A549 (cell line): ENCODE data around the gene HERPUD2. TPM values are rescaled to one million over a fixed set of nuclear protein-coding genes. Genes with fewer than 3 reads are reported as not detected.

Source experiments
- ATAC-seq, 2 experiments: fragments of 200-7000 bp in 1 of 2; fragments of >200 bp in 1 of 2; cut with Nextera tagmentation in 1 of 2; cut with Tn5 transposase in 1 of 2; 3 replicates each; pipeline versions ENCODE4 v1.8.0 to v1.9.1; 2018 to 2020; ENCODE audit warnings: mild to moderate bottlenecking in 1 of 2, moderate library complexity in 1 of 2
- CTCF ChIA-PET: fragments of 300-600 bp; sonication (Branson Sonifier 250); formaldehyde crosslinking; extraction: SDS; loops from one replicate; lab custom pipeline; 2021; ENCODE audit warnings: antibody characterized with exemption, inconsistent platforms; lab: Yijun Ruan, JAX
- POLR2A ChIA-PET: fragments of 350-600 bp; formaldehyde crosslinking; extraction: SDS; loops from one replicate; lab custom pipeline; 2021; ENCODE audit warnings: antibody characterized with exemption, inconsistent platforms; lab: Yijun Ruan, JAX
- DNase-seq, 2 experiments: peaks; one replicate each; pipeline versions ENCODE4 v3.0.0 to v3.0.0-alpha.2; 2011 to 2016; ENCODE audit warnings: low read depth in 1 of 2, low spot score in 1 of 2
- FAIRE-seq: peaks from 2 replicates; lab custom pipeline; 2011; peaks lifted over from hg19 to GRCh38; lab: Jason Lieb, UNC
- H3K27ac ChIP-seq, 2 experiments: fragments of >200 bp; sonication (Bioruptor Twin); formaldehyde crosslinking; 3 replicates each; pipeline ENCODE4 v1.5.1; 2016 to 2017
- H3K4me1 ChIP-seq: fragments of >200 bp; sonication (Bioruptor Twin); formaldehyde crosslinking; 3 replicates; pipeline ENCODE4 v1.6.1; 2016
- H3K4me2 ChIP-seq: fragments of >200 bp; sonication (Bioruptor Twin); formaldehyde crosslinking; 3 replicates; pipeline ENCODE4 v1.6.1; 2016
- H3K4me3 ChIP-seq: fragments of >200 bp; sonication (Bioruptor Twin); formaldehyde crosslinking; 3 replicates; pipeline ENCODE4 v1.5.1; 2016
- H3K9me3 ChIP-seq: fragments of >200 bp; sonication (Bioruptor Twin); formaldehyde crosslinking; 3 replicates; pipeline ENCODE4 v1.6.1; 2016
- BHLHE40 ChIP-seq: IDR thresholded peaks from 2 replicates; pipeline ENCODE4 v1.6.1; 2012; ENCODE audit warnings: low read depth, low read length, inconsistent platforms
- CBX2 ChIP-seq: fragments of 200-600 bp; sonication (generic); IDR thresholded peaks from 2 replicates; pipeline ENCODE4 v1.6.1; 2016; ENCODE audit warnings: low read depth, mild to moderate bottlenecking, borderline replicate concordance
- CBX8 ChIP-seq: fragments of 200-600 bp; sonication (generic); IDR thresholded peaks from 2 replicates; pipeline ENCODE4 v1.6.1; 2016
- CEBPB ChIP-seq, 2 experiments: fragments of >200 bp in 1 of 2; sonication (Bioruptor Twin) in 1 of 2; formaldehyde crosslinking in 1 of 2; IDR thresholded peaks; 2 replicates each; pipeline ENCODE4 v1.6.1; 2012 to 2016
- CHD4 ChIP-seq: fragments of 200-600 bp; sonication (generic); IDR thresholded peaks from 2 replicates; pipeline ENCODE4 v1.6.1; 2016; ENCODE audit warnings: antibody characterized with exemption, mild to moderate bottlenecking, borderline replicate concordance
- EP300 ChIP-seq, 2 experiments: fragments of >200 bp; sonication (Bioruptor Twin); formaldehyde crosslinking; IDR thresholded peaks; 2 replicates in 1 of 2; 3 replicates in 1 of 2; pipeline ENCODE4 v1.6.1; 2016 to 2017
- FOSB ChIP-seq: fragments of 250-450 bp; sonication (Bioruptor Pico); IDR thresholded peaks from 2 replicates; pipeline ENCODE4 v1.5.0; 2020; ENCODE audit warnings: mild to moderate bottlenecking, moderate library complexity
- HDAC2 ChIP-seq: fragments of 200-600 bp; sonication (generic); IDR thresholded peaks from 2 replicates; pipeline ENCODE4 v1.6.1; 2016
- HOXA7 ChIP-seq: fragments of 250-450 bp; sonication (Bioruptor Pico); IDR thresholded peaks from 2 replicates; pipeline ENCODE4 v1.5.0; 2020; ENCODE audit warnings: mild to moderate bottlenecking, moderate library complexity
- JUNB ChIP-seq: fragments of >200 bp; sonication (Bioruptor Twin); formaldehyde crosslinking; IDR thresholded peaks from 2 replicates; pipeline ENCODE4 v1.6.1; 2016
- KDM1A ChIP-seq: fragments of 200-600 bp; sonication (generic); IDR thresholded peaks from 2 replicates; pipeline ENCODE4 v1.6.1; 2016; ENCODE audit warnings: low read depth, mild to moderate bottlenecking
- KDM5A ChIP-seq: fragments of 200-600 bp; sonication (generic); IDR thresholded peaks from 2 replicates; pipeline ENCODE4 v1.6.1; 2016; ENCODE audit warnings: antibody characterized with exemption, mild to moderate bottlenecking
- MAFK ChIP-seq: fragments of 450-650 bp; IDR thresholded peaks from 2 replicates; pipeline ENCODE4 v1.6.1; 2014; ENCODE audit not compliant: partially characterized antibody
- MAZ ChIP-seq: fragments of 150-350 bp; IDR thresholded peaks from 2 replicates; pipeline ENCODE4 v1.6.1; 2014; ENCODE audit warnings: antibody characterized with exemption, low read depth, low read length, borderline replicate concordance
- NPAS2 ChIP-seq: fragments of 250-450 bp; sonication (Bioruptor Pico); IDR thresholded peaks from 2 replicates; pipeline ENCODE4 v1.8.0; 2022; ENCODE audit warnings: mild to moderate bottlenecking, moderate library complexity, borderline replicate concordance
- RAD21 ChIP-seq, 2 experiments: fragments of >200 bp in 1 of 2; sonication (Bioruptor Twin) in 1 of 2; formaldehyde crosslinking in 1 of 2; IDR thresholded peaks in 1 of 2; conservative IDR thresholded peaks in 1 of 2; 2 replicates in 1 of 2; 3 replicates in 1 of 2; pipeline ENCODE4 v1.6.1; 2012 to 2018; ENCODE audit warnings: inconsistent platforms in 1 of 2
- RCOR1 ChIP-seq: fragments of 150-350 bp; IDR thresholded peaks from 2 replicates; pipeline ENCODE4 v1.6.1; 2014; ENCODE audit warnings: antibody characterized with exemption, low read length, low read depth
- SMC3 ChIP-seq: fragments of >200 bp; sonication (Bioruptor Twin); formaldehyde crosslinking; IDR thresholded peaks from 3 replicates; pipeline ENCODE4 v1.6.1; 2018; ENCODE audit warnings: inconsistent platforms
- SREBF2 ChIP-seq: fragments of 450-650 bp; IDR thresholded peaks from 2 replicates; pipeline ENCODE4 v1.6.1; 2014; ENCODE audit warnings: mild to moderate bottlenecking, moderate library complexity
- ZC3H11A ChIP-seq: fragments of 450-650 bp; IDR thresholded peaks from 2 replicates; pipeline ENCODE4 v1.6.1; 2014; ENCODE audit warnings: antibody characterized with exemption, mild to moderate bottlenecking
- ZSCAN20 ChIP-seq: fragments of 250-450 bp; sonication (Bioruptor Pico); IDR thresholded peaks from 2 replicates; pipeline ENCODE4 v1.8.0; 2022; ENCODE audit warnings: mild to moderate bottlenecking, moderate library complexity
- WGBS: methylation state at CpG from one replicate; pipeline ENCODE4 v1.1.6; 2017; ENCODE audit errors: missing lambda C conversion rate; 5-methylcytosine and 5-hydroxymethylcytosine counted together
- polyA plus RNA-seq, 4 experiments: library from polyadenylated mRNA; depleted of rRNA in 3 of 4; stranded (reverse); fragments of >200 nt; fragmentation: RNase III in 1 of 4; extraction: RNeasy Plus Mini Kit Qiagen cat#74134 plus additional on column Dnase treatment in 1 of 4; gene quantifications; 2 replicates in 3 of 4; 3 replicates in 1 of 4; pipeline ENCODE4 v1.2.3, GENCODE V29; 2011 to 2017
- TF ChIP-seq, protein P1 (sequence below): fragments of >200 bp; sonication (Bioruptor Twin); formaldehyde crosslinking; IDR thresholded peaks from 3 replicates; pipeline ENCODE4 v1.5.1; 2016
- TF ChIP-seq, protein P2 (sequence below): IDR thresholded peaks from 2 replicates; pipeline ENCODE4 v1.6.1; 2012
- TF ChIP-seq, protein P3 (sequence below): IDR thresholded peaks from 2 replicates; pipeline ENCODE4 v1.6.1; 2012
- TF ChIP-seq, protein P4 (sequence below): fragments of 250-450 bp; sonication (Bioruptor Pico); IDR thresholded peaks from 2 replicates; pipeline ENCODE4 v1.5.0; 2021; ENCODE audit warnings: mild to moderate bottlenecking, moderate library complexity, borderline replicate concordance
- TF ChIP-seq, protein P5 (sequence below): fragments of 450-650 bp; IDR thresholded peaks from 2 replicates; pipeline ENCODE4 v1.6.1; 2014; ENCODE audit warnings: antibody characterized with exemption

The HERPUD2 gene
- polyA plus RNA-seq, 2 of the 4 experiments (the other 2 are of a cell fraction) = 13.2 to 34.8 TPM

DNA sequence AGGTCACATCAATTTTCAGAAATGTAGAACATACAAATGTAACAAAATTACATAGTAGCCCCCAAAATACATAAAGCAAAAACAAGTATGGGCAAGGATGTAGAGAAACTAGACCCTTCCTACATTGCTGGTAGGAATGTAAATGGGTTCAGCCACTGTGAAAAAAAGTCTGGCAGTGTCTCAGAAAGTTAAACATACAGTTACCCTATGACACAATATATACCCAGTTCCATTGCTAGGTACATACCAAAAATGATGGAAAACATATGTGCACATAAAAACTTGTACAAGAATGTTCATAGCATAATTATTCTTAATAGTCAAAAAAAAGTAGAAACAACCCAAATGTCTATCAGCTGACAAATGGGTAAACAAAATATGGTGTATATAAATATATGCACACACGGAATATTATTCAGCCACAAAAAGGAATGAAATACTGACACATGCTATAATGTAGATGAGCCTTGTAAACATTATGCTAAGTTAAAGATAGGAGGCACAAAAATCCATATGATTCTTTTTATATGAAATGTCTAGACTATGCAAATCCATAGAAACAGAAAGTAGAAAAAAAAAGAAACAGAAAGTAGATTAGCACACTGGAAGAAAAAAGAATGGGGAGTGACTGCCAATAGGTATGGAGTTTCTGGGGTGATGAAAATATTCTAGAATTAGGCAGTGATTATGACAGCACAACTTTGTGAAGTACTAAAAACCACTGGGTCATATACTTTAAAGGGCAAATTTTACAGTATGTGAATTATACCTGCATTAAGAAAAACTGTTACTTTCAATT lies 13.5 kb downstream of the HERPUD2 start:
- no peak for ATAC-seq
- TF ChIP-seq CBX8 (no peak), SMC3 (no peak), SREBF2 (no peak), JUNB (no peak), FOSB (CRISPR knock-in tag) (no peak), CBX2 (no peak), BHLHE40 (no peak), ZSCAN20 (CRISPR knock-in tag) (no peak), CEBPB (IDR thresholded peaks at IDR 0.05) (no peak), RAD21 (conservative IDR thresholded peaks at IDR 0.05 in 1 of 2, IDR thresholded peaks at IDR 0.05 in 1 of 2) (no peak)
- TF ChIP-seq, protein P1, sequence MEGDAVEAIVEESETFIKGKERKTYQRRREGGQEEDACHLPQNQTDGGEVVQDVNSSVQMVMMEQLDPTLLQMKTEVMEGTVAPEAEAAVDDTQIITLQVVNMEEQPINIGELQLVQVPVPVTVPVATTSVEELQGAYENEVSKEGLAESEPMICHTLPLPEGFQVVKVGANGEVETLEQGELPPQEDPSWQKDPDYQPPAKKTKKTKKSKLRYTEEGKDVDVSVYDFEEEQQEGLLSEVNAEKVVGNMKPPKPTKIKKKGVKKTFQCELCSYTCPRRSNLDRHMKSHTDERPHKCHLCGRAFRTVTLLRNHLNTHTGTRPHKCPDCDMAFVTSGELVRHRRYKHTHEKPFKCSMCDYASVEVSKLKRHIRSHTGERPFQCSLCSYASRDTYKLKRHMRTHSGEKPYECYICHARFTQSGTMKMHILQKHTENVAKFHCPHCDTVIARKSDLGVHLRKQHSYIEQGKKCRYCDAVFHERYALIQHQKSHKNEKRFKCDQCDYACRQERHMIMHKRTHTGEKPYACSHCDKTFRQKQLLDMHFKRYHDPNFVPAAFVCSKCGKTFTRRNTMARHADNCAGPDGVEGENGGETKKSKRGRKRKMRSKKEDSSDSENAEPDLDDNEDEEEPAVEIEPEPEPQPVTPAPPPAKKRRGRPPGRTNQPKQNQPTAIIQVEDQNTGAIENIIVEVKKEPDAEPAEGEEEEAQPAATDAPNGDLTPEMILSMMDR = no peak
- TF ChIP-seq, protein P2, sequence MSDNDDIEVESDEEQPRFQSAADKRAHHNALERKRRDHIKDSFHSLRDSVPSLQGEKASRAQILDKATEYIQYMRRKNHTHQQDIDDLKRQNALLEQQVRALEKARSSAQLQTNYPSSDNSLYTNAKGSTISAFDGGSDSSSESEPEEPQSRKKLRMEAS = no peak
- TF ChIP-seq, protein P3, sequence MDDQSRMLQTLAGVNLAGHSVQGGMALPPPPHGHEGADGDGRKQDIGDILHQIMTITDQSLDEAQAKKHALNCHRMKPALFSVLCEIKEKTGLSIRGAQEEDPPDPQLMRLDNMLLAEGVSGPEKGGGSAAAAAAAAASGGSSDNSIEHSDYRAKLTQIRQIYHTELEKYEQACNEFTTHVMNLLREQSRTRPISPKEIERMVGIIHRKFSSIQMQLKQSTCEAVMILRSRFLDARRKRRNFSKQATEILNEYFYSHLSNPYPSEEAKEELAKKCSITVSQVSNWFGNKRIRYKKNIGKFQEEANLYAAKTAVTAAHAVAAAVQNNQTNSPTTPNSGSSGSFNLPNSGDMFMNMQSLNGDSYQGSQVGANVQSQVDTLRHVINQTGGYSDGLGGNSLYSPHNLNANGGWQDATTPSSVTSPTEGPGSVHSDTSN = no peak
- TF ChIP-seq, all 56 proteins: peak for 0
- DNase-seq = no peak
- Histone ChIP-seq H3K27ac (no peak overlapping the region), H3K9me3 (no peaks in the 10 kb centered on the region), H3K4me3 (no peak overlapping the region), H3K4me1 (no peaks in the 10 kb centered on the region), H3K4me2 (no peak overlapping the region)
- WGBS = 86% methylated on average over 1 of the region's 1 CpG
- no peak for FAIRE-seq
- CTCF ChIA-PET = no interaction called here
- POLR2A ChIA-PET = no interaction called here

DNA sequence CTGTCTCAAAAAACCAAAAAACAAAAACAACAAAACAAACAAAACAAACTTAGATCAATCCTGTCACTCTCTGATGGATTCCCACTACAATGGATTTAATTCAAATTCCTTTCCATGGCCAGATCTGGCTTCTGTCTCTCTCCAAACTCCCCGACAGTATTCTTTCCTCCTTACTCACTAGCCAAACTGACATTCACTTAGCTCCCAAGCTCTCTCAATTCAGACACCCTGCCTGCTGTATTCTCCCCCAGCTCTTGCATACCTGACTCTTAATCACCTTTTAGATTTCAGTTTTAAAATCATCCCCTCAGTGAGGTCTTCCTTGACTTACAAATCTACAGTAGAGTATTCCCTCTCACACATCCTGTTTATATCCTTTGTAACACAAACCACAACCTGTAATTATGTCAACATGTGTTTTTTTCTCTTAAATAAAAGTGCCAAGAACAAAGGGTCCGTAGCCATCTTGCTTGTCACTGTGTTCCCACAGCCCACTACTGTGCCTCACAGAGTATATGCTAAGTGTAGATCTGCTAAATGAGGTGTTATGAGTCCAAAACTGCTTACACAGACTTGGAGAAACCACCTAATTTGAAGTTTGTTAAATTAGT lies 14.4 kb downstream of the HERPUD2 start:
- TF ChIP-seq SMC3 (no peak), CHD4 (no peak), KDM1A (no peak), EP300 (IDR thresholded peaks at IDR 0.05) (no peak), MAZ (no peak), HOXA7 (CRISPR knock-in tag) (no peak), RCOR1 (no peak), KDM5A (no peak), NPAS2 (CRISPR knock-in tag) (no peak), ZC3H11A (no peak), MAFK (no peak), HDAC2 (no peak)
- TF ChIP-seq, protein P4, sequence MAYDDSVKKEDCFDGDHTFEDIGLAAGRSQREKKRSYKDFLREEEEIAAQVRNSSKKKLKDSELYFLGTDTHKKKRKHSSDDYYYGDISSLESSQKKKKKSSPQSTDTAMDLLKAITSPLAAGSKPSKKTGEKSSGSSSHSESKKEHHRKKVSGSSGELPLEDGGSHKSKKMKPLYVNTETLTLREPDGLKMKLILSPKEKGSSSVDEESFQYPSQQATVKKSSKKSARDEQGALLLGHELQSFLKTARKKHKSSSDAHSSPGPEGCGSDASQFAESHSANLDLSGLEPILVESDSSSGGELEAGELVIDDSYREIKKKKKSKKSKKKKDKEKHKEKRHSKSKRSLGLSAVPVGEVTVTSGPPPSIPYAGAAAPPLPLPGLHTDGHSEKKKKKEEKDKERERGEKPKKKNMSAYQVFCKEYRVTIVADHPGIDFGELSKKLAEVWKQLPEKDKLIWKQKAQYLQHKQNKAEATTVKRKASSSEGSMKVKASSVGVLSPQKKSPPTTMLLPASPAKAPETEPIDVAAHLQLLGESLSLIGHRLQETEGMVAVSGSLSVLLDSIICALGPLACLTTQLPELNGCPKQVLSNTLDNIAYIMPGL (CRISPR knock-in tag) = no peak
- TF ChIP-seq, protein P5, sequence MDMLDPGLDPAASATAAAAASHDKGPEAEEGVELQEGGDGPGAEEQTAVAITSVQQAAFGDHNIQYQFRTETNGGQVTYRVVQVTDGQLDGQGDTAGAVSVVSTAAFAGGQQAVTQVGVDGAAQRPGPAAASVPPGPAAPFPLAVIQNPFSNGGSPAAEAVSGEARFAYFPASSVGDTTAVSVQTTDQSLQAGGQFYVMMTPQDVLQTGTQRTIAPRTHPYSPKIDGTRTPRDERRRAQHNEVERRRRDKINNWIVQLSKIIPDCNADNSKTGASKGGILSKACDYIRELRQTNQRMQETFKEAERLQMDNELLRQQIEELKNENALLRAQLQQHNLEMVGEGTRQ = no peak
- TF ChIP-seq, protein P1 = no peak
- no peak overlapping the region for H3K27ac ChIP-seq
- no peak for ATAC-seq
- no peak for FAIRE-seq
- ChIA-PET CTCF (no interaction called here), POLR2A (no interaction called here)
- no peaks in the 10 kb centered on the region for H3K9me3 ChIP-seq
- no peak overlapping the region for H3K4me3 ChIP-seq
- no peak overlapping the region for H3K4me2 ChIP-seq
- WGBS = 89% methylated on average over 2 of the region's 2 CpGs
- DNase-seq = no peak
- no peaks in the 10 kb centered on the region for H3K4me1 ChIP-seq
